GM23248 (cell line): ENCODE data around the gene UBE2G1. TPM values are rescaled to one million over a fixed set of nuclear protein-coding genes. Genes with fewer than 3 reads are reported as not detected.

Experiments
- DNase-seq: peaks from one replicate; pipeline ENCODE4 v3.0.0-alpha.2; 2015
- H2AFZ ChIP-seq: fragments of 200-600 bp; sonication (generic); 2 replicates; pipeline ENCODE4 v1.6.1; 2016; ENCODE audit warnings: antibody characterized with exemption
- H3F3A ChIP-seq: fragments of 200-600 bp; sonication (generic); 2 replicates; pipeline ENCODE4 v1.6.1; 2016; ENCODE audit warnings: mild to moderate bottlenecking, antibody characterized with exemption, mixed run types; ENCODE audit not compliant: insufficient read depth
- H3K27ac ChIP-seq: fragments of 200-600 bp; sonication (generic); 2 replicates; pipeline ENCODE4 v1.5.1; 2016; ENCODE audit warnings: mild to moderate bottlenecking
- H3K27me3 ChIP-seq: fragments of 200-600 bp; sonication (generic); replicated peaks from 2 replicates; pipeline ENCODE4 v1.6.1; 2016; ENCODE audit warnings: mild to moderate bottlenecking; ENCODE audit not compliant: insufficient read depth
- H3K36me3 ChIP-seq: fragments of 200-600 bp; sonication (generic); 2 replicates; pipeline ENCODE4 v1.6.1; 2016; ENCODE audit warnings: low read depth, mild to moderate bottlenecking
- H3K4me1 ChIP-seq: fragments of 200-600 bp; sonication (generic); 2 replicates; pipeline ENCODE4 v1.6.1; 2016; ENCODE audit warnings: mild to moderate bottlenecking; ENCODE audit not compliant: insufficient read depth
- H3K4me2 ChIP-seq: fragments of 200-600 bp; sonication (generic); one replicate; pipeline ENCODE4 v1.6.1; 2016; ENCODE audit warnings: mild to moderate bottlenecking; ENCODE audit not compliant: unreplicated experiment
- H3K4me3 ChIP-seq: fragments of 200-600 bp; sonication (generic); 2 replicates; pipeline ENCODE4 v1.5.1; 2016; ENCODE audit warnings: mild to moderate bottlenecking
- H3K79me2 ChIP-seq: fragments of 200-600 bp; sonication (generic); 2 replicates; pipeline ENCODE4 v1.6.1; 2016; ENCODE audit warnings: mild to moderate bottlenecking; ENCODE audit not compliant: insufficient read depth
- H3K9ac ChIP-seq: fragments of 200-600 bp; sonication (generic); 2 replicates; pipeline ENCODE4 v1.6.1; 2016; ENCODE audit warnings: mild to moderate bottlenecking
- H3K9me2 ChIP-seq: fragments of 200-600 bp; sonication (generic); 2 replicates; pipeline ENCODE4 v1.6.1; 2016; ENCODE audit warnings: mixed run types, mild to moderate bottlenecking, moderate library complexity; ENCODE audit not compliant: insufficient read depth
- H3K9me3 ChIP-seq: fragments of 200-600 bp; sonication (generic); one replicate; pipeline ENCODE4 v1.6.1; 2017; ENCODE audit warnings: low read depth
- H4K20me1 ChIP-seq: fragments of 200-600 bp; sonication (generic); 2 replicates; pipeline ENCODE4 v1.6.0; 2016; ENCODE audit not compliant: insufficient read depth
- EZH2 ChIP-seq: fragments of 200-600 bp; sonication (generic); IDR thresholded peaks from 2 replicates; pipeline ENCODE4 v1.6.1; 2018; ENCODE audit warnings: antibody characterized with exemption, mild to moderate bottlenecking; ENCODE audit not compliant: insufficient read depth, poor library complexity, severe bottlenecking
- EZH2phosphoT487 ChIP-seq: fragments of 200-600 bp; sonication (generic); IDR thresholded peaks from 2 replicates; pipeline ENCODE4 v1.6.1; 2018; ENCODE audit warnings: antibody characterized with exemption, moderate library complexity, mild to moderate bottlenecking, low read depth; ENCODE audit not compliant: insufficient read depth
- WGBS, 2 experiments: methylation state at CpG; one replicate each; pipeline ENCODE4 v1.1.6; 2015 to 2017; ENCODE audit warnings: low lambda C conversion rate in 2 of 2, low coverage in 1 of 2; ENCODE audit errors: missing lambda C conversion rate in 2 of 2; 5-methylcytosine and 5-hydroxymethylcytosine counted together
- in situ Hi-C: fragments of 300-500 bp; cut with MboI; formaldehyde crosslinking; loops from 2 replicates; pipeline ENCODE4 v1.15.0; 2020
- polyA plus RNA-seq: library from polyadenylated mRNA; unstranded; fragments of >200 nt; fragmentation: Nextera tagmentation; extraction: Ambion mirVana; gene quantifications from 2 replicates; pipeline ENCODE4 v1.2.1, GENCODE V29; 2016
- total RNA-seq: library from RNA; depleted of rRNA; stranded (reverse); fragments of >200 nt; shearing (Covaris generic); gene quantifications from 2 replicates; pipeline ENCODE4 v1.2.3, GENCODE V29; 2014

UBE2G1 gene
- total and polyA plus RNA-seq, 2 experiments from 2014 or later = 37.8 to 49.4 TPM

DNA sequence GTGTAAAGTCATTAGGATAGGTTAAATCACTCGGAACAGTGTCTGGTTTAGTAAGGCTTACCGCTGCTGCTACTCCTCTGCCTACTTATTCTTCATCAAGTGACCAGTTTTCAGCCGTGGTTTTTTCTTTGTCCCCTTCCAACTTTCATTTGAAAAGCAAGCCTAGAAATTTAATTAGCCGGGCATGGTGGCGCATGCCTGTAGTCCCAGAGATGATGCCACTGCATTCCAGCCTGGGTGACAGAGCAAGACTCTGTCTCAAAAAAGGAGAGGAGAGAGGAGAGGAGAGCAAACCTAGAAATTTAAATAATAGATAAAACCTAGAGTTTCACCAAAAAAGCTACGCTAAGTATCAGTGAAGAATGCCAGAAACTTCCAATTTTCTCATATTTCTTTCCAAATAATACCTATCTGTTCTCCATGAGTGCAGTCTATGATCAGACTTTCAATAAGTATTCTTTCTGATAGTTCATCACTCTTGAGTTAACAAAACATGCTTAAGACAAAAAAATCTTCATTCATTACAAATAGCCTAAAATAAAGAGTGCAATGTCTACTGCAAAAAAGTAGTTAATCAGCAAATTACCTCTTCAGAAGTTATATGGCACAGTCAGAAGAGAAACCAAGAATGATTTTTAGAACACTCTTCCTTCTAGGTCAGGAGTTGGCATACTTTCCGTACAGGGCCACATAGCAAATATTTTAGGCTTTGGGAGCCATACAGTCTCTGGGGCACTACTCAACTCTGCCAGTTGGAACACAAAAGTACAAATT is 117.8 kb downstream of the UBE2G1 start:
- H3K27ac ChIP-seq = no peak overlapping the region
- no peaks in the 10 kb centered on the region for H3K9me2 ChIP-seq
- H3K79me2 ChIP-seq = peaks cover 98% of the 10 kb centered on the region
- peaks cover 9% of the 10 kb centered on the region for H3K4me1 ChIP-seq
- in situ Hi-C loops = no loop called here
- WGBS, 2 experiments = 82 to 88% methylated on average over 7 of the region's 7 CpGs
- no peak overlapping the region for H3K9ac ChIP-seq
- DNase-seq = no peak
- no peak for TF ChIP-seq EZH2phosphoT487
- no peak for TF ChIP-seq EZH2
- H3F3A ChIP-seq = no peaks in the 10 kb centered on the region
- no peak overlapping the region for H2AFZ ChIP-seq
- no peaks in the 10 kb centered on the region for H3K36me3 ChIP-seq
- H3K4me2 ChIP-seq = no peak overlapping the region
- peaks cover 21% of the 10 kb centered on the region; the same call in 1 of the 2 replicates for H4K20me1 ChIP-seq
- H3K27me3 ChIP-seq = no peaks in the 10 kb centered on the region
- H3K9me3 ChIP-seq = no peaks in the 10 kb centered on the region
- H3K4me3 ChIP-seq = no peak overlapping the region

DNA sequence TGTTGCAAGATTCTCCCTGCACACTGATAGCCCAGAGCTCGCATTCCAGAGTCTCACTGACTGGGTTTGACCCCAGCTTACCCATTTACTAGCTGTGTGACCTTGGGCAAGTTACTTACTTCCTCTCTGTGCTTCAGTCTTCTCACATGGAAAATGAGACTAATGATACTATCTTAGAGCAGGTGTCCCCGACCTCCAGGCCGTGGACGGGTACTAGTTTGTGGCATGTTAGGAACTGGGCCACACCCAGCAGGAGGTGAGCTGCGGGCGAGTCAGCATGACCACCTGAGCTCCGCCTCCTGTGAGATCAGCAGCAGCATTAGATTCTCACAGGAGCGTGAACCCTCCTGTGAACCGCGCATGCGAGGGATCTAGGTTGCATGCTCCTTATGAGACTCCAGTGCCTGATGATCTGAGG is 118.5 kb downstream of the UBE2G1 start:
- Histone ChIP-seq H3K79me2 (peaks cover 98% of the 10 kb centered on the region), H3K36me3 (no peaks in the 10 kb centered on the region), H3K9me3 (no peaks in the 10 kb centered on the region), H3K9me2 (no peaks in the 10 kb centered on the region), H3K4me2 (no peak overlapping the region), H4K20me1 (peaks cover 19% of the 10 kb centered on the region; the same call in 1 of the 2 replicates), H3F3A (no peaks in the 10 kb centered on the region), H2AFZ (no peak overlapping the region), H3K4me3 (no peak overlapping the region), H3K4me1 (peaks cover 9% of the 10 kb centered on the region), H3K9ac (no peak overlapping the region), H3K27ac (no peak overlapping the region), H3K27me3 (no peaks in the 10 kb centered on the region)
- TF ChIP-seq EZH2phosphoT487 = no peak
- no peak for TF ChIP-seq EZH2
- WGBS, 2 experiments = 98% methylated on average over 11 of the region's 11 CpGs
- in situ Hi-C loops = no loop called here
- DNase-seq = no peak

DNA sequence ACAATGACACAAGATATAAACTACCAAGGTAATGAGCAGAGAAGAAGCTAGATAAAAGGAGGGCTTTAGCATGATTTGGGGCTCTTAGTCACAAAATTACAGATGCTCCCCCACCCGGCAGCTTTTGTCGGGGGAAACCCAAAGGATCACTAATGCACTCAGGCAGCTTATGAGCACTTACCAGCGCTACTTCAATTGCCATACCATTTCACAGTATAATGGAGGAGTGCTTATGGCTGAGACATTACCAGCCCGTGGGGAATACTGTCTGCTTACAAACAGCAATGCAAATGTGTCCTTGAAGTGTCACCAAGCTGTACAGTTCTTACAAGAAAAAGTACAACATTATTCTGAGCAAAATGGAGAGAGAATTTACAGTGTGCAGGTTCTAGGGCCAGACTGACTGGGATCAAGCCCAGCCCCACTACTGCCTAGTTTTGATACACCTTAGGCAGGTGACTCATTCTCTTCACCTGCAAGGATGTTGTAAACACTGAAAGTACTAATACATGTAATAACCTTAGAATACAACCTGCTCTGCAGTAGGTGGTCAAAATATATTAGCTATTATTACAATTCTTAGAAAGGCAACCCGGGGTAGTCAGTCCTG is 119.0 kb downstream of the UBE2G1 start:
- DNase-seq = no peak
- H2AFZ ChIP-seq = no peak overlapping the region
- in situ Hi-C loops = no loop called here
- H3K4me2 ChIP-seq = no peak overlapping the region
- TF ChIP-seq EZH2phosphoT487 (no peak), EZH2 (no peak)
- H3F3A ChIP-seq = no peaks in the 10 kb centered on the region
- H3K79me2 ChIP-seq = peaks cover 98% of the 10 kb centered on the region
- no peaks in the 10 kb centered on the region for H3K9me3 ChIP-seq
- 77 to 84% methylated on average over 5 of the region's 5 CpGs for WGBS, 2 experiments
- no peak overlapping the region for H3K9ac ChIP-seq
- H3K27me3 ChIP-seq = no peaks in the 10 kb centered on the region
- H3K4me1 ChIP-seq = peaks cover 9% of the 10 kb centered on the region
- no peak overlapping the region for H3K4me3 ChIP-seq
- no peak overlapping the region for H3K27ac ChIP-seq
- no peaks in the 10 kb centered on the region for H3K9me2 ChIP-seq
- H3K36me3 ChIP-seq = no peaks in the 10 kb centered on the region
- peaks cover 14% of the 10 kb centered on the region; the same call in 1 of the 2 replicates for H4K20me1 ChIP-seq

DNA sequence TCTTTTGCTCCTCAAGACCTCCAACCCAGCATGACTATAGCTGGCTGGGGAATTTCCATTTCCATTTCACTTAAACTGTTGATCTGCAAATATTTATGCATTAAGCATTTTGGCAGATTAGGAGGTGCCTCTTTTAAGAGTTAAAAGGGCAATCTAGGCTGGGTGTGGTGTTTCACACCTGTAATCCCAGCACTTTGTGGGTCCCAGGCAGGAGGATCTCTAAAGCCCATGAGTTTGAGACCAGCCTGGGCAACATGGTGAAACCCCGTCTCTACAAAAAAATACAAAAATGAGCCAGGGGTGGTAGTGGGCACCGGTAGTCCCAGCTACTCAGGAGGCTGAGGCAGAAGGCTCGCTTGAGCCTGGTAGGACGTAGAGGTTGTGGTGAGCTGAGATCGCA is 119.8 kb downstream of the UBE2G1 start:
- TF ChIP-seq EZH2phosphoT487 = no peak
- TF ChIP-seq EZH2 = no peak
- Histone ChIP-seq H3K9ac (no peak overlapping the region), H3K27ac (no peak overlapping the region), H3K36me3 (no peaks in the 10 kb centered on the region), H3K27me3 (no peaks in the 10 kb centered on the region), H3K4me1 (peaks cover 9% of the 10 kb centered on the region), H3K4me2 (no peak overlapping the region), H3K9me2 (no peaks in the 10 kb centered on the region), H2AFZ (no peak overlapping the region), H3K9me3 (no peaks in the 10 kb centered on the region), H4K20me1 (peaks cover 12% of the 10 kb centered on the region; the same call in 1 of the 2 replicates), H3K4me3 (no peak overlapping the region), H3K79me2 (peaks cover 98% of the 10 kb centered on the region), H3F3A (no peaks in the 10 kb centered on the region)
- in situ Hi-C loops = no loop called here
- DNase-seq = no peak
- WGBS, 2 experiments = 79 to 89% methylated on average over 5 of the region's 5 CpGs
